Ecto neural progenitor cell (in vitro differentiated cells): ENCODE data around the gene NDE1.
"Not testable (repeated sequence)": the region's sequence is repeated elsewhere in the genome, so short reads cannot be mapped to it uniquely, and the experiment has no call there.

Source experiments
- DNase-seq: peaks from one replicate; pipeline ENCODE4 v3.0.0-alpha.2; 2018; ENCODE audit warnings: low spot score

NDE1 gene

DNA sequence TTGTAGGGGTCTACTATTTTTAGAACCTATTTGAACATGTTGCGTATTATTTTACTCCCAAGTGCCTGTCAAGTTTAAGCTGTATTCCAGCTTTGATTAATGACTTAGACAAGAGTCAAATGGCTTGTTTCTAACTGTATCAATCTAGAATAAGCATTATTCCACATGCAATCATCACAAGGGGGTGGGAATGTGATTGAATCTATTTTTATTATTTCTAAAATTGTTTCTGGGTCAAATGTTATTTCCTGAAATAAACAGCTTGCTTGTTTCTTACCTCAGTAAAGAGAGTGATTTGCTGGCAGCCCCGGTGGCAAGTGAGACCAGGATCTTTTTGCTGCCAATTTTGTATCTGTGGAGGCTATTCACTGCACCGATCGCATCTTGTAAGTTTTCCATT, 28.6 kb upstream of the NDE1 start:
- DNase-seq = no peak

GRCh38 chr16:15621889-15622288, 28.2 kb upstream of the NDE1 start:
- no peak for DNase-seq

DNA sequence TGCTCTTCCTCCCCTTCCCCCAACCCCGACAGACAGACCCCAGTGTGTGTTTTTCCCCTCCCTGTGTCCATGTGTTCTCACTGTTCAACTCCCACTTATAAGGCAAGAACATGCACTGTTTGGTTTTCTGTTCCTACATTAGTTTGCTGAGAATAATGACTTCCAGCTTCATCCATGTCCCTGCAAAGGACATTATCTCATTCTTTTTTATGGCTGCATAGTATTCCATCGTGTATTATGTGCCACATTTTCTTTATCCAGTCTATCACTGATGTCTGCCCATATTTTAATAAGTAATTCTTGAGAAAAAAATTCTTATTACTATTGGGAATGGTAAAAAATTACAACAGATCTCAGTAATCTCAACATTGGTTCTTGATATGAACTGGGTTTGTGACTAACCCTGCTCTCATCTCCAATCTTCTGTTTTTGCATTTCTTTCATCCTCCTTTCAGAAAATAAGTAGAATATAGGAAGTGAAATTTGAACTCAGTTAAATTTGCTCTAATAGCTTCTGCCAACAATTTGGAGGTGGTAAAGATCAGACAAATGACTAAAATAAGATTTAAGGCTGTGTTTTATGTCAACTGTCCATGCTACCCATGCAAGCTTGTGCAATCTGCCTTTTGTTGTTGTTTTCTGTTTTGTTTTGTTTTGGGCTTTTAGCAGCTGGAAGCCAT, 18.2 kb upstream of the NDE1 start:
- no peak for DNase-seq

DNA sequence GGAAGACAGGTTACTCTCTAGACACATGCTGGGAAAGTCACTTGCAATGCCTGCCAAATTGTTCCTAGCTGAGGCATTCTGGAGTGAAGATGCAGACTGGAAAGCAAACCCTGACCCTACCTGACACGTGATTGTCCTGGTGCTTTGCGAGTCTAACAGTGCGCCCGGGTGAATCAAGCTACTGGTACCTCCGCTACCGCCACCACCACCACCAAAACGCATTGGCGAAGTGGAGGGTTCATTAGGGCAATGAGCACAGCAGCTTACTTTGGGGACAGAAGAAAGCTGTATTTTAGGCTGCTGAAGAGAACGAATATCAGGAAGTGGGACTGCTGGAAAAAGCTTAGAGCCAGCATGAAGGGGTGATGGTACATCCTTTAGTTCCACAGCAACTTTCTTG, 14.1 kb upstream of the NDE1 start:
- DNase-seq = no peak

GRCh38 chr16:15636392-15636873, 13.6 kb upstream of the NDE1 start:
- DNase-seq = no peak

- DNase-seq = no peak
Observed at GRCh38 chr16:15639061-15639568, 10.9 kb upstream of the NDE1 start.

DNA sequence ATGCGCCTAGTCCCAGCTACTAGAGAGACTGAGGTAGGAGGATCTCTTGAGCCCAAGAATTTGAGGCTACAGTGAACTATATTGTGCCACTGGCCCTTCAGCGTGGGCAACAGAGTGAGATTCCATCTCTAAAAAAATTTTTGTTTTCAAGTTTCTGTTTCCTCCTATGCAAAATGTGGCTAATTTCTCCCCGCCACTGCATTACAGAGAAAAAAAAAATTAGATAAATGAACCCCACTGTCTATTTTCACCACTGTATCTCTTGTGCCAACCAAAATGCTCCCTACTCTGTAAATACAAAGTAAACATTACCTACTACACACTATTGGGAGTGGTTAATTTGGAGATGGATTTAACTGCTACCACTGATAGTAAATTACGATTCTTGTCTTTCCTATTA, 9.1 kb upstream of the NDE1 start:
- DNase-seq = no peak

DNA sequence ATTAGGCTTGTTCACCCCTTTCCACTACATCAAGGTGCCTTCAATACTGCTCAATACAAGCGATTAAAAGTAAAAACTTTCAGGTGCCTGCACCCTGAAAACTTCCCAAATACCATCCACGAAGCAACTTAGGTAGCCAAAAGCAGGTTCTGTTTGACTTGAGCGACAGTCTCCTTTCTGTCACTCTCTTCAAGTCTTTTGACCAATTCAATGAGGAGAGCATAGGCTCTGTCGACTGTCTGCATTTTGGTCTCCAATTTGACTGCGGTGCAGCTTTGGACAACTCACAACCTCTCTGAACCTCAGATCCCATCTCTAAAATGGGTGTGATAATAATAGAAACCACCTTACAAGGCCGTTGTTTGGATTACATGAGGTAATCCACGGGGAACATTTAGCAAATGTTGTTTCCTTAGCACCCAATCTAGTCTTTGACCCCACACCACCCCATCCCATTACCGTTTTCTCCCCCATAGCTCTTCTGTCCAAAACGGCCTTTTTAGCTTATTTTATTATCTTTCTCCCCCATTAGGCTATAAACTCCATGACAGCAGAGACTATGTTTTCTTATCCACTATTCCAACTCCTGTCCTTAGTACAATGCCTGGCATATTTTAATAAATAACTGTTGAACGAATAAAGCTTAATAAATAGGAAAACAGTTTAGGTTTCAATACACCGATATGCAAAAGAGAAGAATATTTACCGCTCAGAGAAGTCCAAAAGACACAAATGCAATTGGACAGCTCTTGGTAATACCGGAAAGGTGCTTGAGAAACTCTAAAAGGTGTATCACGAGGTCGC, 8.1 kb upstream of the NDE1 start:
- DNase-seq = no peak

GRCh38 chr16:15642557-15643047, 7.4 kb upstream of the NDE1 start:
- no peak for DNase-seq

GRCh38 chr16:15643048-15643945, 6.7 kb upstream of the NDE1 start, which contains the start of gene MARF1:
Gene MARF1 (minus strand): TSS chr16:15643154. CDS start chr16:15639233, 3,921 bp downstream.
- peak; percentile 99 for DNase-seq

- DNase-seq = no peak
Observed at GRCh38 chr16:15643946-15644250, 6.1 kb upstream of the NDE1 start.

- no peak for DNase-seq
Observed at GRCh38 chr16:15644267-15644961, 5.6 kb upstream of the NDE1 start.

DNA sequence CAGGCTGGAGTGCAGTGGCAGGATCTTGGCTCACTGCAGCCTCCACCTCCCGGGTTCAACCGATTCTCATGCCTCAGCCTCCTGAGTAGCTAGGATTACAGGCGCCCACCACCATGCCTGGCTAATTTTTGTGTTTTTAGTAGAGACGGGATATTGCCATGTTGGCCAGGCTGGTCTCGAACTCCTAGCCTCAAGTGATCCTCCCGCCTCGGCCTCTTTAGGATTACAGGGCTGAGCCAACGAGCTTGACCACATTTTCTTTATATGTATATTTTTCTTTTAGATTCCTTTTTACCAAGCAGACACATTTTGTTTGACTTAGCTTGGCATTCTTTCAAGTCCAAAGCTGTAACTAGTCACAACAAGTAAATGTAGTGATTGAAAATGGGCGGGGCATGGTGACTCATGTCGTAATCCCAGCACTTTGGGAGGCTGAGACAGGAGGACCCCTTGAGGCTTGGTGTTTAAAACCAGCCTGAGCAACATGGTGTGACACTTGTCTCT, 5.0 kb upstream of the NDE1 start:
- DNase-seq = not testable (repeated sequence)

- not testable (repeated sequence) for DNase-seq
Observed at GRCh38 chr16:15646557-15647293, 3.3 kb upstream of the NDE1 start.

DNA sequence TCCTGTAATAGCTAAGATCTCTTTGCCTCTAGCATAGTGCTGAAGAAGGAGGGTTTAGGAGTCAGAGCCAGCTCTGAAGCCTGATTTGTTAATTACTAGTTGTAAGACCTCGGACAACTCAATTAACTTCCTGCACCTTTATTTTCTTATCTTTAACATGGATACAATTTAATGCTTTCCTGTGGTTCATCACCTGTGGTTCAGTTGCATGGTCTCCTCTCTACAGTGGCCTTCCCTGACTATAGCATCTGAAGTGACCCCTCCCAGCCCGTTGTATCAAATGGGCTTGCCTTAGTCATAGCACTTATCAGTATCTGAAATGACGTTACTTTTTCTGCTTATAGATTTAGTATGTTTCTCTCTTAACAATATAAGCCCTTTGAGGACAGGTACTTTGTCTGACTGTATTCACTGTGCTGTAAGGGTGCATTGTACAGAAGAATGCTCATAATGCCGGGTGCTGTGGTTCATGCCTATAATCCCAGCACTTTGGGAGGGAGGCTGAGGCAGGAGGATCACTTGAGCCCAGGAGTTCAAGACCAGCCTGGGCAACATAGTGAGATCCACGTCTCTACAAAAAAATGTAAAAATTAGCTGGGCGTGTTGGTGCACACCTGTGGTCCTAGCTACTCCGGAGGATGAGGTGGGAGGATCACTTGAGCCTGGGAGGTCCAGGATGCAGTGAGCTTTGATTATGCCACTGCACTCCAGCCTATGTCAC, 2.6 kb upstream of the NDE1 start:
- DNase-seq = no peak

DNA sequence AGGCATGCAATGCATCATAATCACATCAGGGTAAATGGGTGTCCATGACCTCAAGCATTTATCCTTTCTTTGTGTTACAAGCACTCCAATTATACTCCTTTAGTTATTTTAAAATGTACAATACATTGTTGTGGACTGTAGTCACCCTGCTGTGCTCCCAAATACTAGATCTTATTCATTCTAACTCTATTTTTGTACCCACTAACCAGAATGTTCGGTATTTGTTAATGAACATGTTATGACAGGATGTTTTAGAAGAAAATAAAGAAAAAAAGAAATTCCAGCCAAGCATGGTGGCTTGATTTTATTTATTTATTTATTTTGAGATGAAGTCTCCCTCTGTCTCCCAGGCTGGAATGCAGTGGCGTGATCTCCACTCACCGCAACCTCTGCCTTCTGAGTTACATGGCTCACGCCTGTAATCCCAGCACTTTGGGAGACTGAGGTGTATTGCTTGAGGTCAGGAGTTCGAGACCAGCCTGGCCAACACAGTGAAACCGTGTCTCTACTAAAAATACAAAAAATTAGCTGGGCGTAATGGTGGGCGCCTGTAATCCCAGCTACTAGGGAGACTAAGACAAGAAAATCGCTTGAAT, 1.8 kb upstream of the NDE1 start:
- no peak for DNase-seq

DNA sequence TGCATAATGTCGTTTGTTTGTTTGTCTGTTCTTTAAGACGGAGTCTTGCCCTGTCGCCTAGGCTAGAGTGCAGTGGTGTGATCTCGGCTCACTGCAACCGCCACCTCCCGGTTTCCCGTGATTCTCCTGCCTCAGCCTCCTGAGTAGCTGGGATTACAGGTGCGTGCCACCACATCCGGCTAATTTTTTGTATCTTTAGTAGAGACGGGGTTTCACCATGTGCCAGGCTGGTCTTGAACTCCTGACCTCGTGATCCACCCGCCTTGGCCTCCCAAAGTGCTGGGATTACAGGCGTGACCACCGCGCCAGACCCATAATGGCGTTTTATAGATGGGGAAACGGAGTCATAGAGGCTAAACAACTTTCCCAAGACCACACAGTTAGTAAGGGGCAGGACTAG, 734 bp upstream of the NDE1 start:
- not testable (repeated sequence) for DNase-seq

- no peak for DNase-seq
Observed at GRCh38 chr16:15649727-15650018, 372 bp upstream of the NDE1 start.

GRCh38 chr16:15650698-15651171, 690 bp downstream of the NDE1 start:
- DNase-seq = peak; percentile 67
